IMR-90 (cell line): ENCODE data around the gene SAYSD1. TPM values are rescaled to one million over a fixed set of nuclear protein-coding genes. Genes with fewer than 3 reads are reported as not detected.

Experiments used
- ATAC-seq: fragments of 200-7000 bp; cut with Tn5 transposase; 2 replicates; pipeline ENCODE4 v1.9.1; 2020; ENCODE audit warnings: low read depth, mild to moderate bottlenecking, moderate library complexity
- BruUV-seq: library from RNA; stranded (reverse); fragments of 400-500 nt; replicated peaks from 2 replicates; lab custom pipeline; 2021; lab: Mats Ljungman, UMichigan
- CTCF ChIA-PET: fragments of 300-600 bp; formaldehyde crosslinking; extraction: SDS; loops from one replicate; lab custom pipeline; 2021; ENCODE audit warnings: antibody characterized with exemption; lab: Yijun Ruan, JAX
- POLR2A ChIA-PET: fragments of 300-600 bp; sonication (Branson Sonifier 250); formaldehyde crosslinking; loops from one replicate; lab custom pipeline; 2022; ENCODE audit warnings: antibody characterized with exemption; ENCODE audit not compliant: unreplicated experiment; lab: Charles Lee
- DNase-seq: peaks from one replicate; pipeline ENCODE4 v3.0.0; 2013
- H2AFZ ChIP-seq: replicated peaks from 2 replicates; pipeline ENCODE3; 2013; ENCODE audit warnings: low read length, mild to moderate bottlenecking; ENCODE audit not compliant: poor library complexity
- H2AK5ac ChIP-seq: 2 replicates; pipeline ENCODE4 v1.6.1; 2013; ENCODE audit warnings: low read depth, low read length, inconsistent platforms
- H2AK9ac ChIP-seq: replicated peaks from 2 replicates; pipeline ENCODE3; 2013; ENCODE audit warnings: mild to moderate bottlenecking, low read depth, low read length, moderate library complexity; ENCODE audit not compliant: poor library complexity
- H2BK120ac ChIP-seq: 2 replicates; pipeline ENCODE4 v1.6.1; 2013; ENCODE audit warnings: low read depth, low read length, inconsistent platforms
- H2BK15ac ChIP-seq: 3 replicates; pipeline ENCODE4 v1.6.1; 2013; ENCODE audit warnings: low read depth, low read length, inconsistent platforms
- H2BK20ac ChIP-seq: 2 replicates; pipeline ENCODE4 v1.6.1; 2013; ENCODE audit warnings: low read depth, mild to moderate bottlenecking, inconsistent platforms, low read length, moderate library complexity
- H2BK5ac ChIP-seq: 2 replicates; pipeline ENCODE4 v1.6.1; 2013; ENCODE audit warnings: mild to moderate bottlenecking, low read depth, low read length, inconsistent platforms; ENCODE audit not compliant: poor library complexity, severe bottlenecking
- H3K14ac ChIP-seq: replicated peaks from 2 replicates; pipeline ENCODE4 v1.6.1; 2013; ENCODE audit warnings: low read depth, low read length, inconsistent platforms
- H3K18ac ChIP-seq: 2 replicates; pipeline ENCODE4 v1.6.1; 2013; ENCODE audit warnings: low read depth, low read length, control low read depth
- H3K23ac ChIP-seq: 2 replicates; pipeline ENCODE4 v1.6.1; 2013; ENCODE audit warnings: low read depth, low read length, inconsistent platforms
- H3K27ac ChIP-seq: 2 replicates; pipeline ENCODE4 v1.5.1; 2013; ENCODE audit warnings: mild to moderate bottlenecking, control low read depth, low read length; ENCODE audit not compliant: insufficient read depth
- H3K27me3 ChIP-seq: 2 replicates; pipeline ENCODE4 v1.6.1; 2013; ENCODE audit warnings: low read length; ENCODE audit not compliant: control insufficient read depth, insufficient read depth
- H3K36me3 ChIP-seq: 2 replicates; pipeline ENCODE4 v1.6.1; 2013; ENCODE audit warnings: low read length, mixed read lengths; ENCODE audit not compliant: control insufficient read depth, insufficient read depth
- H3K4ac ChIP-seq: 2 replicates; pipeline ENCODE4 v1.6.1; 2013; ENCODE audit warnings: low read depth, low read length, inconsistent platforms
- H3K4me1 ChIP-seq: 2 replicates; pipeline ENCODE4 v1.6.1; 2013; ENCODE audit warnings: low read length, mixed read lengths; ENCODE audit not compliant: control insufficient read depth, insufficient read depth
- H3K4me2 ChIP-seq: 2 replicates; pipeline ENCODE4 v1.6.1; 2013; ENCODE audit warnings: low read depth, mild to moderate bottlenecking, control low read depth, low read length, moderate library complexity
- H3K4me3 ChIP-seq: 2 replicates; pipeline ENCODE4 v1.5.1; 2013; ENCODE audit warnings: low read depth, mild to moderate bottlenecking, control low read depth, low read length, moderate library complexity; ENCODE audit not compliant: insufficient read depth
- H3K56ac ChIP-seq: 2 replicates; pipeline ENCODE4 v1.6.1; 2013; ENCODE audit warnings: low read length, inconsistent platforms; ENCODE audit not compliant: insufficient read depth; ENCODE audit errors: extremely low read depth
- H3K79me1 ChIP-seq, 2 experiments: 2 replicates each; pipeline ENCODE4 v1.6.1; 2013; ENCODE audit warnings: low read length in 2 of 2, inconsistent platforms in 1 of 2, low read depth in 1 of 2
- H3K9ac ChIP-seq: 2 replicates; pipeline ENCODE4 v1.6.1; 2013; ENCODE audit warnings: low read depth, low read length, control low read depth
- H3K9me1 ChIP-seq: 2 replicates; pipeline ENCODE4 v1.6.1; 2013; ENCODE audit warnings: low read length, inconsistent platforms; ENCODE audit not compliant: insufficient read depth
- H3K9me3 ChIP-seq: 2 replicates; pipeline ENCODE4 v1.6.1; 2013; ENCODE audit warnings: low read length; ENCODE audit not compliant: control insufficient read depth, insufficient read depth
- H4K20me1 ChIP-seq: 2 replicates; pipeline ENCODE4 v1.6.1; 2013; ENCODE audit warnings: low read length, inconsistent platforms; ENCODE audit not compliant: insufficient read depth
- H4K5ac ChIP-seq: 2 replicates; pipeline ENCODE4 v1.6.1; 2013; ENCODE audit warnings: mild to moderate bottlenecking, low read depth, low read length, control low read depth
- H4K8ac ChIP-seq, 2 experiments: 2 replicates each; pipeline ENCODE4 v1.6.1; 2013; ENCODE audit warnings: low read depth in 2 of 2, low read length in 2 of 2, control low read depth in 1 of 2, inconsistent platforms in 1 of 2
- H4K91ac ChIP-seq: 2 replicates; pipeline ENCODE4 v1.6.1; 2013; ENCODE audit warnings: low read depth, low read length, inconsistent platforms; ENCODE audit not compliant: insufficient read depth
- BHLHE40 ChIP-seq: fragments of 150-350 bp; IDR thresholded peaks from 2 replicates; pipeline ENCODE4 v1.6.1; 2016; ENCODE audit warnings: mild to moderate bottlenecking, low read depth, low read length
- CEBPB ChIP-seq: IDR thresholded peaks from 2 replicates; pipeline ENCODE4 v1.6.1; 2012; ENCODE audit warnings: low read depth, low read length, improper control_type of control experiment
- CHD1 ChIP-seq: IDR thresholded peaks from 2 replicates; pipeline ENCODE4 v1.6.1; 2012; ENCODE audit warnings: low read depth, low read length, improper control_type of control experiment
- CTCF ChIP-seq: conservative IDR thresholded peaks from 2 replicates; pipeline ENCODE4 v1.5.1; 2012; ENCODE audit warnings: mild to moderate bottlenecking, low read depth, low read length, improper control_type of control experiment
- ELK1 ChIP-seq: fragments of 150-350 bp; IDR thresholded peaks from 2 replicates; pipeline ENCODE4 v1.6.1; 2016; ENCODE audit warnings: low read depth, mild to moderate bottlenecking, low read length, moderate library complexity, borderline replicate concordance
- FOS ChIP-seq: fragments of 150-350 bp; IDR thresholded peaks from 2 replicates; pipeline ENCODE4 v1.6.1; 2016; ENCODE audit warnings: low read depth, low read length
- MAFK ChIP-seq: IDR thresholded peaks from 2 replicates; pipeline ENCODE4 v1.6.1; 2012; ENCODE audit warnings: low read depth, low read length, improper control_type of control experiment
- MAZ ChIP-seq: IDR thresholded peaks from 2 replicates; pipeline ENCODE4 v1.6.1; 2012; ENCODE audit warnings: low read depth, mild to moderate bottlenecking, low read length, improper control_type of control experiment, moderate library complexity, borderline replicate concordance
- MXI1 ChIP-seq: IDR thresholded peaks from 2 replicates; pipeline ENCODE4 v1.6.1; 2012; ENCODE audit warnings: low read depth, mild to moderate bottlenecking, low read length, moderate library complexity, borderline replicate concordance
- NFE2L2 ChIP-seq: fragments of 150-350 bp; IDR thresholded peaks from 2 replicates; pipeline ENCODE4 v1.6.1; 2016; ENCODE audit warnings: low read depth, mild to moderate bottlenecking, low read length
- POLR2A ChIP-seq: IDR thresholded peaks from 2 replicates; pipeline ENCODE4 v1.6.1; 2012; ENCODE audit warnings: mild to moderate bottlenecking, low read depth, low read length
- RAD21 ChIP-seq: IDR thresholded peaks from 2 replicates; pipeline ENCODE4 v1.6.1; 2012; ENCODE audit warnings: low read length, improper control_type of control experiment
- RCOR1 ChIP-seq: IDR thresholded peaks from 2 replicates; pipeline ENCODE4 v1.6.1; 2012; ENCODE audit warnings: mild to moderate bottlenecking, low read length, improper control_type of control experiment; ENCODE audit not compliant: insufficient replicate concordance
- RFX5 ChIP-seq: IDR thresholded peaks from 2 replicates; pipeline ENCODE4 v1.8.0; 2012; ENCODE audit warnings: low read depth, mild to moderate bottlenecking, low read length, moderate library complexity
- SMC3 ChIP-seq: fragments of 150-350 bp; IDR thresholded peaks from 2 replicates; pipeline ENCODE4 v1.6.1; 2016; ENCODE audit warnings: low read depth, mild to moderate bottlenecking, antibody characterized with exemption, low read length, moderate library complexity
- USF2 ChIP-seq: fragments of 150-350 bp; IDR thresholded peaks from 2 replicates; pipeline ENCODE4 v1.6.1; 2017; ENCODE audit warnings: mild to moderate bottlenecking, antibody characterized with exemption, low read length, low read depth
- WGBS, 2 experiments: methylation state at CpG; one replicate each; pipeline versions ENCODE4 v1.1.5 to v1.1.7; 2013; ENCODE audit warnings: missing lambda C conversion rate in 2 of 2; ENCODE audit not compliant: insufficient read length in 1 of 2; ENCODE audit errors: extremely low coverage in 2 of 2; 5-methylcytosine and 5-hydroxymethylcytosine counted together
- dilution Hi-C: fragments of 300-500 bp; cut with HindIII; formaldehyde crosslinking; loops from one replicate; pipeline ENCODE4 v1.14.3; 2018; ENCODE audit warnings: low sequenced_read_pairs; ENCODE audit not compliant: unreplicated experiment
- in situ Hi-C: fragments of 300-500 bp; cut with MboI; formaldehyde crosslinking; loops from 3 replicates; pipeline ENCODE4 v1.14.3; 2019; ENCODE audit warnings: low sequenced_read_pairs, inconsistent platforms, mixed read lengths
- intact Hi-C: fragments of 100-400 bp; cut with micrococcal nuclease; formaldehyde crosslinking; loops from 2 replicates; pipeline ENCODE4 v1.10.0; 2022
- polyA plus RNA-seq, 3 experiments: library from polyadenylated mRNA; depleted of rRNA; stranded (reverse); fragments of >200 nt; gene quantifications; 2 replicates each; pipeline ENCODE4 v1.2.3, GENCODE V29; 2012; ENCODE audit warnings: low replicate concordance in 1 of 3
- total RNA-seq: library from RNA; depleted of rRNA; stranded (reverse); fragments of >200 nt; gene quantifications from 2 replicates; pipeline ENCODE4 v1.2.3, GENCODE V29; 2012

The SAYSD1 gene
- total and polyA plus RNA-seq, 2 of the 4 experiments (the other 2 are of a cell fraction) = 5.7 to 5.9 TPM

GRCh38 chr6:39156801-39157200 is 41.8 kb upstream of the SAYSD1 start:
- H2BK120ac ChIP-seq = no peak overlapping the region
- H4K91ac ChIP-seq = no peak overlapping the region
- H3K27me3 ChIP-seq = no peaks in the 10 kb centered on the region
- H3K4me1 ChIP-seq = no peaks in the 10 kb centered on the region
- H3K9me1 ChIP-seq = no peaks in the 10 kb centered on the region
- no peak overlapping the region for H3K4me3 ChIP-seq
- ATAC-seq = no peak
- H2BK5ac ChIP-seq = no peak overlapping the region
- H3K56ac ChIP-seq = no peak overlapping the region
- H3K18ac ChIP-seq = no peak overlapping the region
- no peak overlapping the region for H3K14ac ChIP-seq
- no peaks in the 10 kb centered on the region for H3K36me3 ChIP-seq
- H2BK20ac ChIP-seq = no peak overlapping the region
- no peaks in the 10 kb centered on the region for H3K79me1 ChIP-seq
- no peak overlapping the region for H3K9ac ChIP-seq
- no peaks in the 10 kb centered on the region for H4K20me1 ChIP-seq
- H3K27ac ChIP-seq = no peak overlapping the region
- POLR2A ChIA-PET = no interaction called here
- H2AFZ ChIP-seq = no peak overlapping the region
- no peak overlapping the region for H3K4ac ChIP-seq
- no peak overlapping the region for H2AK5ac ChIP-seq
- no CpG with 5 or more reads among the region's 3 CpGs for WGBS, 2 experiments
- CTCF ChIA-PET = no interaction called here
- DNase-seq = no peak
- in situ Hi-C loops = no loop called here
- H3K9me3 ChIP-seq = no peaks in the 10 kb centered on the region
- H2AK9ac ChIP-seq = no peak overlapping the region
- H3K4me2 ChIP-seq = no peak overlapping the region
- H4K8ac ChIP-seq = no peak overlapping the region
- no peak overlapping the region for H4K5ac ChIP-seq
- intact Hi-C loops = no loop called here
- H3K23ac ChIP-seq = no peak overlapping the region
- H2BK15ac ChIP-seq = no peak overlapping the region
- BruUV-seq = no TSS peak
- TF ChIP-seq RCOR1 = no peak
- TF ChIP-seq CEBPB = no peak
- TF ChIP-seq POLR2A = no peak
- TF ChIP-seq NFE2L2 = no peak
- no peak for TF ChIP-seq FOS
- no peak for TF ChIP-seq BHLHE40
- no peak for TF ChIP-seq MAFK
- TF ChIP-seq ELK1 = no peak
- no peak for TF ChIP-seq CTCF
- TF ChIP-seq MAZ = no peak
- TF ChIP-seq RAD21 = no peak
- no peak for TF ChIP-seq CHD1
- TF ChIP-seq RFX5 = no peak
- TF ChIP-seq MXI1 = no peak
- no peak for TF ChIP-seq SMC3
- no peak for TF ChIP-seq USF2
- dilution Hi-C loops = no loop called here
